NCI-H2227 (cell line): Measurements from ENCODE around the gene PRDX6.
"Not testable (repeated sequence)": the region's sequence is repeated elsewhere in the genome, so short reads cannot be mapped to it uniquely, and the experiment has no call there.

Experiments
- DNase-seq: peaks from one replicate; lab custom pipeline; 2025; ENCODE audit not compliant: unreplicated experiment; lab: John Stamatoyannopoulos, UW

Gene PRDX6

GRCh38 chr1:173467426-173467825 is 9.7 kb upstream of the PRDX6 start:
- no peak for DNase-seq

- DNase-seq, result no peak
Observed at GRCh38 chr1:173469656-173470055, 7.5 kb upstream of the PRDX6 start.

GRCh38 chr1:173470608-173471007 is 6.5 kb upstream of the PRDX6 start:
- DNase-seq, result no peak

GRCh38 chr1:173473599-173474011 is 3.5 kb upstream of the PRDX6 start:
- no peak for DNase-seq

- DNase-seq, result no peak
Observed at GRCh38 chr1:173474097-173474779, 2.9 kb upstream of the PRDX6 start.

GRCh38 chr1:173474780-173475421 is 2.2 kb upstream of the PRDX6 start:
- DNase-seq, result not testable (repeated sequence)

- DNase-seq, result peak; percentile 22
Observed at GRCh38 chr1:173475564-173476196, 1.5 kb upstream of the PRDX6 start.

GRCh38 chr1:173476197-173476664 is 904 bp upstream of the PRDX6 start:
- no peak for DNase-seq

GRCh38 chr1:173476665-173477285 is 360 bp upstream of the PRDX6 start:
- DNase-seq, result peak; percentile 95

GRCh38 chr1:173478094-173478674 is 1.0 kb downstream of the PRDX6 start:
- peak; percentile 40 for DNase-seq

- no peak for DNase-seq
Observed at GRCh38 chr1:173479649-173480048, 2.5 kb downstream of the PRDX6 start.

- no peak for DNase-seq
Observed at GRCh38 chr1:173481195-173481772, 4.1 kb downstream of the PRDX6 start.

- no peak for DNase-seq
Observed at GRCh38 chr1:173482683-173483082, 5.5 kb downstream of the PRDX6 start.

- DNase-seq, result no peak
Observed at GRCh38 chr1:173484276-173484675, 7.1 kb downstream of the PRDX6 start.

- DNase-seq, result no peak
Observed at GRCh38 chr1:173485401-173485800, 8.3 kb downstream of the PRDX6 start.

- DNase-seq, result no peak
Observed at GRCh38 chr1:173488001-173488400, 10.9 kb downstream of the PRDX6 start.

GRCh38 chr1:173489149-173489600 is 12.0 kb downstream of the PRDX6 start:
- DNase-seq, result no peak

GRCh38 chr1:173489929-173490328 is 12.8 kb downstream of the PRDX6 start:
- no peak for DNase-seq

GRCh38 chr1:173491508-173491907 is 14.4 kb downstream of the PRDX6 start:
- DNase-seq, result no peak

- DNase-seq, result not testable (repeated sequence)
Observed at GRCh38 chr1:173493125-173493524, 16.0 kb downstream of the PRDX6 start.
